ENCODE measurements around the gene TBX10.
"Not testable (repeated sequence)": the region's sequence is repeated elsewhere in the genome, so short reads cannot be mapped to it uniquely, and the experiment has no call there.

- TF ChIP-seq CTCF, POLR2AphosphoS5, EP300, POLR2A (IDR thresholded peaks at IDR 0.05): not testable (repeated sequence)
Observed at GRCh38 chr11:67626131-67626833, 13.3 kb downstream of the TBX10 start.

All from upper lobe of left lung (tissue), 4 donors.